GM19099 (cell line): ENCODE results near the gene ITM2B.

Source experiments
- POLR2A ChIP-seq: IDR thresholded peaks from 3 replicates; pipeline ENCODE4 v1.6.1; 2011; ENCODE audit warnings: low read depth; ENCODE audit not compliant: insufficient read length; ENCODE audit errors: extremely low read depth

The ITM2B gene

DNA sequence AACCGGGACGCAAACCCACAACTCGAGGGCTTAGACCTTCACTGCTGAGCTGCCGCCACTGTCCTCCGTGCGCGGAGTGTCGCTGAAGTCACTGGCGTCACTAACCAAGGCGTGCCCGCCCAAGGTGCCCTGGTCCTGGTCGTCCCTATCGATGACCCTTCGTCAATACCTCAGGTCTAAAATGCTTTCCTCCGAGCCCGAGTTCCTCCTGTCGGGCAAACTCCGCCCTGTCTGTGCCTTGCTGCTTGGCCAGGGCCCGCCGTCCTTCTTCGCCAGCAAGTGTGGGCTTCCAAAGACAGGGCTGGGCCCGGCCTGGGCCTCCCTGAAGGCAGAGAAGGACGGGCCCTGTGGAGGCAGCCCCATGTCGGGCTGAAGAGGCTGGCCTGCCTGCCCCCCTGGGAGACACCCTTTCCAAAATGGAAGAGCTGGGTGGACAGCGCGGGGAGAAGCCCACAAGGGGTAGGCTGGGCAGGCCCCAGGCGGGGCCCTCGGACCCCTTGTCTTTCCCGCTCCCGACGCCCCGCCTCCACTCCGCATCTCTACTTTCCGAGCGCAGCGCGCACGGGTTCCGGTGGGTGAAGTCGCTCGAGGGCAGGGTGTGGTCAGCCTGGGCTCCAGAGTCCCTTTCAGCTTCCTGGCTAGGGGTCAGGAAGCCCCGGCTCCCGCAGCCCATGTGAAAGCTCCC, 84.0 kb downstream of the ITM2B start:
- no peak for TF ChIP-seq POLR2A

GRCh38 chr13:48317511-48318376, 84.7 kb downstream of the ITM2B start:
- TF ChIP-seq POLR2A, result no peak

GRCh38 chr13:48318377-48318811, 85.4 kb downstream of the ITM2B start:
- TF ChIP-seq POLR2A, result no peak

DNA sequence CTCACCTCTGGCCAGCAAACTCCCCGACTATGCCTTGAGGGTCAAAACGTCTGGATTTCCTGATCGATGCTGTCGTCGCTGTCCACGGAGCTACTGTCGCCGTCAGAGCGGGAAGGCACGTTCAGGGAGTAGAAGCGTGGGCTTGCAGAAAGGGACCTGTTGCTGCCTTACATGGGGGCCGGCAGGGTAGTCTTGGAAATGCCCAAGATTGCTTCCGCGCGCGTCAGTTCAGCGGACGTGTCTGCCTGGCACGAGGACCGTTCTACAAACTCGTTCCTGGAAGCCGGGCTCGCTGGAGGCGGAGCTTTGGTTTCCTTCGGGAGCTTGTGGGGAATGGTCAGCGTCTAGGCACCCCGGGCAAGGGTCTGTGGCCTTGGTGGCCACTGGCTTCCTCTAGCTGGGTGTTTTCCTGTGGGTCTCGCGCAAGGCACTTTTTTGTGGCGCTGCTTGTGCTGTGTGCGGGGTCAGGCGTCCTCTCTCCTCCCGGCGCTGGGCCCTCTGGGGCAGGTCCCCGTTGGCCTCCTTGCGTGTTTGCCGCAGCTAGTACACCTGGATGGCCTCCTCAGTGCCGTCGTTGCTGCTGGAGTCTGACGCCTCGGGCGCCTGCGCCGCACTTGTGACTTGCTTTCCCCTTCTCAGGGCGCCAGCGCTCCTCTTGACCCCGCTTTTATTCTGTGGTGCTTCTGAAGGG, 86.0 kb downstream of the ITM2B start:
- no peak for TF ChIP-seq POLR2A
